ENCODE measurements around the gene ZFAND3.
"Not testable (repeated sequence)": the region's sequence is repeated elsewhere in the genome, so short reads cannot be mapped to it uniquely, and the experiment has no call there.

ZFAND3 gene

GRCh38 chr6:37930288-37930971, 110.9 kb downstream of the ZFAND3 start:
- no peak for DNase-seq (ENCODE audit: low read depth in 4 of 4, low spot score in 1 of 4)

GRCh38 chr6:37931066-37931465, 111.5 kb downstream of the ZFAND3 start:
- DNase-seq (ENCODE audit: low read depth in 4 of 4, low spot score in 1 of 4), result no peak

GRCh38 chr6:37934276-37934675, 114.7 kb downstream of the ZFAND3 start:
- DNase-seq (ENCODE audit: low read depth in 4 of 4, low spot score in 1 of 4), result no peak

- DNase-seq (ENCODE audit: low read depth in 4 of 4, low spot score in 1 of 4), result no peak
These were observed 116.6 kb downstream of the ZFAND3 start for GRCh38 chr6:37936150-37936549.

GRCh38 chr6:37936906-37937305, 117.4 kb downstream of the ZFAND3 start:
- DNase-seq (ENCODE audit: low read depth in 4 of 4, low spot score in 1 of 4), result no peak

- no peak for DNase-seq (ENCODE audit: low read depth in 4 of 4, low spot score in 1 of 4)
These were observed 119.4 kb downstream of the ZFAND3 start for GRCh38 chr6:37938909-37939308.

GRCh38 chr6:37940074-37940847, 120.7 kb downstream of the ZFAND3 start:
- no peak for DNase-seq (ENCODE audit: low read depth in 4 of 4, low spot score in 1 of 4)

- no peak for DNase-seq (ENCODE audit: low read depth in 4 of 4, low spot score in 1 of 4)
These were observed 122.3 kb downstream of the ZFAND3 start for GRCh38 chr6:37941871-37942270.

- no peak for DNase-seq (ENCODE audit: low read depth in 4 of 4, low spot score in 1 of 4)
These were observed 123.3 kb downstream of the ZFAND3 start for GRCh38 chr6:37942606-37943376.

- DNase-seq (ENCODE audit: low read depth in 4 of 4, low spot score in 1 of 4), result no peak
These were observed 124.0 kb downstream of the ZFAND3 start for GRCh38 chr6:37943436-37944058.

- no peak for DNase-seq (ENCODE audit: low read depth in 4 of 4, low spot score in 1 of 4)
These were observed 126.5 kb downstream of the ZFAND3 start for GRCh38 chr6:37946057-37946456.

GRCh38 chr6:37947468-37947867, 127.9 kb downstream of the ZFAND3 start:
- DNase-seq (ENCODE audit: low read depth in 4 of 4, low spot score in 1 of 4), result no peak

- not testable (repeated sequence) for DNase-seq (ENCODE audit: low read depth in 4 of 4, low spot score in 1 of 4)
These were observed 129.1 kb downstream of the ZFAND3 start for GRCh38 chr6:37948584-37948983.

- DNase-seq (ENCODE audit: low read depth in 4 of 4, low spot score in 1 of 4), result no peak
These were observed 132.5 kb downstream of the ZFAND3 start for GRCh38 chr6:37952027-37952426.

GRCh38 chr6:37954791-37955190, 135.3 kb downstream of the ZFAND3 start:
- DNase-seq (ENCODE audit: low read depth in 4 of 4, low spot score in 1 of 4), result no peak

GRCh38 chr6:37956711-37957275, 137.3 kb downstream of the ZFAND3 start:
- DNase-seq (ENCODE audit: low read depth in 4 of 4, low spot score in 1 of 4), result no peak

- no peak for DNase-seq (ENCODE audit: low read depth in 4 of 4, low spot score in 1 of 4)
These were observed 139.5 kb downstream of the ZFAND3 start for GRCh38 chr6:37959061-37959460.

- DNase-seq (ENCODE audit: low read depth in 4 of 4, low spot score in 1 of 4), result no peak
These were observed 140.8 kb downstream of the ZFAND3 start for GRCh38 chr6:37960139-37960935.

- not testable (repeated sequence) for DNase-seq (ENCODE audit: low read depth in 4 of 4, low spot score in 1 of 4)
These were observed 143.1 kb downstream of the ZFAND3 start for GRCh38 chr6:37962481-37963080.

Data from stimulated activated CD4-positive, alpha-beta T cell treated with anti-CD3 and anti-CD28 coated beads, Interleukin-1b, Interleukin-23, amount 100 ng/mL, for 24 hours (primary cell).